GM19351 (cell line): ENCODE results near the gene CCL28.
"Not testable (repeated sequence)": the region's sequence is repeated elsewhere in the genome, so short reads cannot be mapped to it uniquely, and the experiment has no call there.

Source experiments
- ATAC-seq: cut with Tn5 transposase; IDR thresholded peaks from one replicate; pipeline ENCODE4 v1.9.1; 2021; ENCODE audit warnings: mild to moderate bottlenecking, moderate library complexity; ENCODE audit not compliant: unreplicated experiment

CCL28 gene

DNA sequence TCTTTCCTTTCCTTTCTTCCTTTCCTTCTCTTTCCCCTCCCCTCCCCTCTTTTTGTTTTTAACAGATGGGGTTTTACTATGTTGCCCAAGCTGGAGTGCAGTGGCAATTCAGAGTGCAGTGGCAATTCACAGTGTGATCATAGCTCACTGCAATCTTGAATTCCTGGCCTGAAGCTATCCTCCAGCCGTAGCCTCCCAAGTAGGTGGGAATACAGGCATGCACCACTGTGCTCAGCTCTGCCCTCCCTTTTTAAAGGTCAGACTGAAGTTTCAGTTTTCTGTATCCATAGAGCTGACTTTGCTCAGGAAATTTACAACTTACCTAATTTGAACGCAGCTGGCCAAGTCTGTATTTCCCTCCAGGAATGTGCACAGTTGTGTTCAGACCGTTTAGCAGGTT, 696 bp downstream of the CCL28 start:
- ATAC-seq, result no peak

DNA sequence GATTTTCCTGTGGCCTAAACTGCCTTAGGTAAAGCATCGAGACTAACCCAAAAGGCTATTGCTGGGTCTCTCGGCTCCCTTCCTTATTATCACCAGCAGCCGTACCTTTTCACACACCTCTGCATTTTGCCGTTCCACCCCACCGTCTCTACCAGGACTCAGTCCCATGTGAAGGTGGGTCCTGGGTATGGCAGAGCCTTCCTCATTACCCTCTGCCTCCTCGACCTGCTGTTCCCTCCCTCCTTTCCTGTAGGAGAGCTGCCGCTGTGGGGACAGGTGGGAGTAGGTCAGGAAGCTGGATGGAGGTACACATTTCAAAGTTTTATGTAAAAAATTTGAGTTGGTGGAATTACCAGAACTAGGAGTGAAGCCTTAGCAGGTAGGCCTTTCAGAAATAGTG, 1.8 kb downstream of the CCL28 start:
- no peak for ATAC-seq

DNA sequence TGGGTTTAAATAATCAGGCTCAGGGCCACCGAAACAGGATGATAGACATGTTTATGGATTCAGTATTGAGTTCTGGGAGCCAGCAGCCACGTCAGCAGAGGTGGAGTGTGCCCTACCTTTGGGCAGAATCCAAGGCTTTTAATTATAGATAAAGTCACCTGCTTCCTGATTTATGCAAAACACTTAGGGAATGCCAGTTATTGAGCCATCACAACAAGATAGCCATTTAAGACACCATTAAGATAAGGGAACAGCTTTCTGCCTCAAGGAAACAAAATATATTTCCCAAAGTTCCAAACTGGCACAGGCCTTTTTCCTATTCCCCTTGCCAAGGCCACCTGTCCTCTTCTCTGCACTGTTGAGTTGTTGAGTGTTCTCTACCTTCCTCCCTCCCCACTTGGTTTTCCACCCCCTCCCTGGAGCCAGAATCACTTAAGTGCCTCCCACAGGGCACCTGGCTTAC, 2.4 kb downstream of the CCL28 start:
- no peak for ATAC-seq

DNA sequence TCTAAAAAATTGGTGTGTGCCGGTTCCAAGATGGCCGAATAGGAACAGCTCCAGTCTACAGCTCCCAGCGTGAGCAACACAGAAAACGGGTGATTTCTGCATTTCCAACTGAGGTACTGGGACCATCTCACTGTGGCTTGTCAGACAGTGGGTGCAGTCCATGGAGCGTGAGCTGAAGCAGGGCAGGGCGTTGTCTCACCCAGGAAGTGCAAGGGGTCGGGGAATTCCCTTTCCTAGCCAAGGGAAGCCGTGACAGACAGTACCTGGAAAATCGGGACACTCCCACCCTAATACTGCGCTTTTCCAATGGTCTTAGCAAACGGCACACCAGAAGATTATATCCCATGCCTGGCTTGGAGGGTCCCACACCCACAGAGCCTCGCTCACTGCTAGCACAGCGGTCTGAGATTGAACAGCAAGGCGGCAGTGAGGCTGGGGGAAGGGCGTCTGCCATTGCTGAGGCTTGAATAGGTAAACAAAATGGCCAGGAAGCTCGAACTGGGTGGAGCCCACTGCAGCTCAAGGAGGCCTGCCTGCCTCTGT, 9.6 kb downstream of the CCL28 start:
- ATAC-seq, result not testable (repeated sequence)

DNA sequence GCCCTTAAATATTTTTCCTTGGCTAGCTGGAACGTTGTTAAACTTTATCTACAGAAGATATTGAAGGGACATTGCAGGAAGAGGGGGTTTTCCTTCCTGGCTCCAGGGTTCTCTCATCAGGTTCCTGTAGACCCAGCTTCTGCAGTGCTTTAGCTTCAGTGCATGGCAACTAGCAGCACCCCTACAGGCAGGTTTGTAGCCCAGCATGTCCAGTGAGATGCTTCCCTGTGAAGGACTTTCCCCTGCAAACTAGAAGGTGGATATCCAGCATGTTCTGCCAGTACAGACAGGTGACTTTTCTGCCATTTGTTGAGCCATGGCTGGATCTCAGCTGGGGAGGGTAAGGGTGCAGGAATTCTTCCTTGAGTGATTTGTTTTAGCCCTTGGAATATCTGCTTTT, 10.4 kb downstream of the CCL28 start:
- no peak for ATAC-seq

DNA sequence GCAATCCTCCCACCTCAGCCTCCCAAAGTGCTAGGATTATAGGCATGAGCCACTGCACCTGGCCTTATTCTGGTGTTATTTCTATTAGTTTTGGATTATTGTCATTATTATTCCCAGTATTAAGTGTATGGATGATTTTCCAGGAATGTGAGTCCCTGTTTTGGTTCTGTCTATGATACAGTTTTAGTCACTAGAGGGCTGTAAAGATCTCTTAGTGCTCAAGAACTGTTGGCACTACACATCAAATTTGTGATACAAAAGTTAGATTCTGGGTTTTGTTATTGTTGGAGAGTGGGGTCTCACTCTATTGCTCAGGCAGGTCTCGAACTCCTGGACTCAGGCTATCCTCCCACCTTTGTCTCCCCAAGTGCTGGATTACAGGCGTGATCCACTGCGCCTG, 12.1 kb downstream of the CCL28 start:
- ATAC-seq, result no peak

DNA sequence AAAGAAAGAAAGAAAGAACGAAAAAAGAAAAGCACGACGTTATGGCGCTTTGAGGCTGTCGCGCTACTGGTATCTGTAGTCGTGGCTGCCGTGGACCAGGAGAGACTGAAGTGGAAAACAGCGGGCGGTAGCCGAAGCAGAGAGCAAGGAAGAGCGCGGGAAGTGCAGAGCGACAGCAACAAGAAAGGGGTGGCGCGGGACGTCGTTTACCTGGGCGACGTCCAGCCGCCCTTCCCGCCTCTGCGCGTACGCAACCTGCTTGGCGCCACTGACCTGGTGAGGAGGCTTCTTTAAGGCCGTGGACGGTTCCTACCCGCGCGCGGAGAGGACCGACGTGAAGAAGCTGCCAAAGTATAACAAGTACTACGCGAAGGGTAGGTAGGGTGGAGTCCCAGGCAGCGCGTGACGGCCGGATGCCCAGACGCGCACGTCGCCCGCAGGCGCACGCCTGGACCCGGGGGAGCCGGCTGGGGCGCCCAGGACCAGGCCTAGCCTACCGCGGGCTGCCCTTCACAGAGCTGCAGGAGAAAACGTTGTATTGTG, 15.4 kb downstream of the CCL28 start:
- ATAC-seq, result peak; percentile 97

DNA sequence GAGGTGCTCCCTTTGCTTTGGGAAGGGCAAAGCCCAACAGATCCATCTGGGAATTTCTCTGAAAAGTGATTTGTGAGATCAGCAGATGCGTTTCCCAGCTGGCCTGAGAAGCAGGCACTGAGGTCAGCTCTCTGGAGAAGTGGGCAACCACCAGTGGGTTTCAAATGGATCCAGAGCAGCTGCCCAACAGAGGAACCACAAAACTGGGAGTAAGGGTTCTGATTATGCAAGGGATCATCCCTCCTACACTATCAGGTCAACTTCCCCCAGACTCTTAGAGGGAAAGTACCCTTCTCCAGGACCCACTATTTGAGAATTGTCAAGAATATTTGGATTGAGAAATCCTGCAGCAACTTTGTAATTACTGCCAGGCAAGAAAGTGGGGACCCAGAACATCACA, 21.7 kb downstream of the CCL28 start:
- ATAC-seq, result no peak

DNA sequence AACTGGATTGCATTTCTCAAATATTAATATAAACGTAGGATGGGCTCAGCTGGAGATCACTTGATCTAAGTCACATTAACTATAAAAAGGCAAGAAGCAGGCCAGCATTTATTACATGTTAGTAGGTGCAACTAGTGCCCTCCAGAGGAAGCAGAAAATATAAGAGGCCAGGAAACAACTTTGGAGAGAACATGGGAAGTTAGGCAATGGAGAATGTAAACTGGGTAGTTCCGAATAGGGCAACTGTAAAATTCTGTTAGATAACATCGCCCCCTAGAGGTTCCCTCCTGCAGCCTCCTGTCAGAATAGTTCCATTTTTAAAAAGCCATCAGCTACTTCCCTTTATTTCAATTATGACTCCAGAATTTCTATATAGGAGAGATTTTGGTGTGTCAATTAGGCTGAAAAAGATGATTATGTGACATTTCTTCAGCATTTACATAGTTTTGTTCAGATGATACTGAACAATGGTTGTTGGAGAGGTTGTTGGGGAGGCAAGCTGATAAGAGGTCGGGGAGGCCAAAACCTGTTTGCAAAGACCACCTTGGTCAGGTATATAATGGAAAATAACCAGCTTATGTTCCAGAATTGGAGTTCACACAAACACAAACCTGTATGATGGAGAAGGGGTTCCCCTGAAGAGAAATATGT, 22.4 kb downstream of the CCL28 start:
- peak; percentile 50 for ATAC-seq

DNA sequence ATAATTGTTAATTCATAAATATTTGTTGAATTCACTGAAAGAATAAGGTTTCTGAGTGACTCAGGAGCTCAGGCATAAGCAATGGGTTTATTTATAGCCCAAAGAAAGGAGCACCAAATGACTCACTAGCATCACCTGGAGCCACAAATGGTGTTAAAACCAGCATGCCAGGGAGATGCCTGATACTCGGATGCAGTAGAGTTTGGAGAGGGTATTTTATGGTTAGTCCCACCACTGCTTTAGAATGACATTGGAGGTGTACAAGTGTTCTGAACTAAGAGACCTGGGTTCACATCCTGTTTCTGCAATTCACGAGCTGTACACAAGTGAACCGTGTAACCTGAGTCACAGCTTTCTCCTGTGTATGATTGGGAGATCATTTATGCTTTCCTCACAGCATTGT, 25.2 kb downstream of the CCL28 start:
- ATAC-seq, result peak; percentile 80

DNA sequence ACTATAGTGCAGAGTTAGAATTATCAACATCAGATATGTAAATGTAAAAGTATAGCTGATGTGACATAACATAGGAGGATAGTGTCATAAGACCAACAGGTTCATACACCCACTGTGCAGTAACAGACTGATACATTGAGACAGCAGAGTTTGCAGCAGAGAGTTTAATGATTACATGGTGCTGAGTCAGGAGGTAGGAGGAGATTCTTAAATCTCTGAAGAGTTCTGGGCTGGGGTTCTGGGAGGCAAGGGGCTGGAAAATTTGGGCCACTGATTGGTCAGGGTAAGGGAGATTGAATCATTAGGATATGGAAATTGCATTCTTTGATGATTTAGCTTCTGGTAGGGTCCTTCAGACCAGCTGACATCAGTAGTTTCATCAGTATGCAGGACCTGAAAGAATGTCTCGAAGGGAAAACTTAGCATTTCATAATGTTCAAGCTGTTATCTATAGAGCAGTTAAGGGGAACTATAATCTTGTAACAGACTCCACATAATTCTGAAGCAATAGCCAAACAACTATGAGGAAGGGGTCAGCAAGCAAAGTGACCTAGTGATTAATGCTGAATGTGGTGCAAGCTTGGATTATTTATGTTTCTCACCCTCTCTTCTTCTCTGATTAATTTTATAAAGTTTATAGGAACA, 35.6 kb downstream of the CCL28 start:
- no peak for ATAC-seq

DNA sequence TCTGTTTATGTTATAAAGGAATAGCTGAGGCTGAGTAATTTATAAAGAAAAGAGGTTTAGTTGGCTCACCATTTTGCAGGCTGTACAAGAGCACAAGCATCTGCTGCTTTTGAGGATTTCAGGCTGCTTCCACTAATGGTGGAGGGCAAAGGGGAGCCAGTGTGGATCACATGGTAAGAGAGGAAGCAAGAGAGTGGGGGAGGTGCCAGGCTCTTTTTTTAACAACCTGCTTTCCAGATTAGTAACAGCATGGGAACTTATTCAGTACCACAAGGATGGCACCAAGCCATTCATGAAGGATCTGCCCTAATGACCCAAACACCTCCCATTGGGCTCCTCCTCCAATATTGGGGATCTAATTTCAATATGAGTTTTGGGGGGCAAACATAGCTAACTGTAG, 40.4 kb downstream of the CCL28 start:
- no peak for ATAC-seq

DNA sequence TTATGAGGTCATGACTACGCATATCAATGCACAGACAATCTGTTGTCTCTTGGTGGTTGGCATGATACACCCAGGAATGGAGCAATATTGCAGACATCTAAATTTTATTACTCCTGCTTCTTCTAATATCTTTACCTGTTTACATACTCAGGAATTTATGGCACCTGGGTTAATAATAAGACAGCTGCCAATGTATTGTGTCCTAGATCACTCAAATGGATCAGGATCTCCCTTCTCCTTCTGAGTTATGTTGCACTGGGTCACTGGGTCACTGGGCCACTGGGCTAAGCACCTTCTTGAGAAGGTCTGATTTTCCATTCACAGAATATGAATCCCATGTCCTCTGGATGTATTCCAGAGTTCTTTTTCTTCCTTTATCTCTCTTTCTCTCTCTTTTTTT, 41.8 kb downstream of the CCL28 start:
- no peak for ATAC-seq

DNA sequence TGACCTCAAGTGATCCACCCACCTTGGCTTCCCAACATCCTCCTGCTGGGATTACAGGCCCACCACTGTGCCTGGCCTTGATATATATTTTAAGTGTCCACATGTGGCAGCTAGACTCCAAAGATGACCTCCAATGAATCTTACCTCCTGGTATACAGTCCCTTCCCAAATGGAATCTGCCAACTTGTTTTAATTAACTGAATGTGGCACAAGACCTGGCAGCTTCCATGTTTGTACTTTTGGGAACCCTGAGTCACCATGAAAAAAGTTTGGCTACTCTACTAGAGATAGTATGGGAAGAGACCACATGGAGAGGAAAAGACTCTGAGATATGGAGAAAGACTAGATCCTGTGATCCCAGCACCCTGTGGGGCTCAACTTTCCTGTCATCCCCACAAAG, 42.5 kb downstream of the CCL28 start:
- no peak for ATAC-seq

DNA sequence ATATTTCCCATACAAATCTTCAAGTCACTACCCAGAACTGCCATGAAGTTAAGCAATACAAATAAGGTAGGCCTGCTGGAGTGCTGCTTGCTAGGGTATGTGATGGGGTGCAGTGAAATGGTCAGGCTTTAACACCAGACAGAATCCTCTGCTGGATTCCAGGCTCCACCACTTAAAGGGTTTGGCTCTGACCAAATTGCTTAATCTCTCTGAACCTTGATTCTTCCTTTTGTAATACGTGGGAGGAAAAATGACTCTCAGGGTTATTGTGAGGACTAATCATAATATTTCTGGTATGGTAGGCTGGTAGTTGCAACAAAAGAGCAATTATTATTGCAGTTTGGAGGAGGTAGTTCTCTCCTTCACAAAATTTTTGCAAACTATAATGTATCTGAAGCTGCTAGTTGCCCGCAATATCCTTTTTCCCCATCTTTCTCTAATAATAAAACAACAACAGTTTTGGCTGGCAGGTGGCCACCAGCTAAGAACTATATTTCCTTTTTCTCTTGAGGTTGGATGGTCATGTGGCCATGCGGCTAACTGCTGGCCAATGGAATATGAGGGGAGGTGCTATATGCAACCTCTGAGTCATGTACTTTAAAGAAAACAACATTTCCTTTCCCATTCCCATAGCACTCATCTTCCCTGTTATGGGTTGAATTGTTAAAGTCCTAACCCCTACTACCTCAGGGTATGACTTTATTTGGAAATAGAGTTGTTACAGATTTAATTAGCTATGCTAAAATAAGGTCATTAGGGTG, 44.1 kb downstream of the CCL28 start:
- no peak for ATAC-seq

DNA sequence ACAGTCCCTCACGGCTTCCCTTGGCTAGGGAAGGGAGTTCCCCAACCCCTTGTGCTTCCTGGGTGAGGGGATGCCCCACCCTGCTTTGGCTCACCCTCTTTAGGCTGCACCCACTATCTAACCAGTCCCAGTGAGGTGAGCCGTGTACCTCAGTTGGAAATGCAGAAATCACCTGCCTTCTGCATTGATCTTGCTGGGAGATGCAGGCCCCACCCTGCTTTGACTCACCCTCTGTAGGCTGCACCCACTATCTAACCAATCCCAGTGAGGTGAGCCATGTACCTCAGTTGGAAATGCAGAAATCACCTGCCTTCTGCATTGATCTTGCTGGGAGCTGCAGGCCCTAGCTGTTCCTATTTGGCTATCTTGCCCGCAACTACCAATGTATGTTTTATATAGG, 44.7 kb downstream of the CCL28 start:
- ATAC-seq, result no peak

DNA sequence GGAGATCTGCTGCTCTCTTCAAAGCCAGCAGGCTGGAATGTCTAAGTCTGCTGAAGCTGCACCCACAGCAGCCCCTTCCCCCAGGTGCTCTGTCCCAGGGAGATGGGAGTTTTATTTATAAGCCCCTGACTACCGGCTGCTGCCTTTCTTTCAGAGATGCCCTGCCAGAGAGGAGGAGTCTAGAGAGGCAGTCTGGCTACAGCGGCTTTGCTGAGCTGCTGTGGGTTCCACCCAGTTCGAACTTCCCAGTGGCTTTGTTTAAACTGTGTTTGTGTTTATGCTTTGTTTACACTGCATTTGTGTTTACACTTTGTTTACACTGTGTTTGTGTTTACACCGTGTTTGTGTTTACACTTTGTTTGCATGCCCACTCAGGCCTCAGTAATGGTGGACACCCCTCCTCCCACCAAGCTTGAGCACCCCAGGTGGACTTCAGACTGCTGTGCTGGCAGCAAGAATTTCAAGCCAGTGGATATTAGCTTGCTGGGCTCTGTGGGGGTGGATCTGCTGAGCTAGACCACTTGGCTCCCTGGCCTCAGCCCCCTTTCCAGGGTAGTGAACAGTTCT, 45.4 kb downstream of the CCL28 start:
- not testable (repeated sequence) for ATAC-seq

DNA sequence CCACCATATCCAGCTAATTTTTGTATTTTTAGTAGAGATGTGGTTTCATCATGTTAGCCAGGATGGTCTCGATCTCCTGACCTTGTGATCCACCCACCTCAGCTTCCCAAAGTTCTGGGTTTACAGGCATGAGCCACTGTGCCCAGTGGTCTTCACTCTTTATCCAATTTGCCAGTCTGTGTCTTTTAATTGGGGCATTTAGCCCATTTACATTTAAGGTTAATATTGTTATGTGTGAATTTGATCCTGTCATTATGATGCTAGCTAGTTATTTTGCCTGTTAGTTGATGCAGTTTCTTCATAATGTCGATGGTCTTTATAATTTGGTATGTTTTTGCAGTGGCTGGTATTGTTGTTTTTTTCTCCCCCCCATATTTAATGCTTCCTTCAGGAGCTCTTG, 47.0 kb downstream of the CCL28 start:
- ATAC-seq, result not testable (repeated sequence)

DNA sequence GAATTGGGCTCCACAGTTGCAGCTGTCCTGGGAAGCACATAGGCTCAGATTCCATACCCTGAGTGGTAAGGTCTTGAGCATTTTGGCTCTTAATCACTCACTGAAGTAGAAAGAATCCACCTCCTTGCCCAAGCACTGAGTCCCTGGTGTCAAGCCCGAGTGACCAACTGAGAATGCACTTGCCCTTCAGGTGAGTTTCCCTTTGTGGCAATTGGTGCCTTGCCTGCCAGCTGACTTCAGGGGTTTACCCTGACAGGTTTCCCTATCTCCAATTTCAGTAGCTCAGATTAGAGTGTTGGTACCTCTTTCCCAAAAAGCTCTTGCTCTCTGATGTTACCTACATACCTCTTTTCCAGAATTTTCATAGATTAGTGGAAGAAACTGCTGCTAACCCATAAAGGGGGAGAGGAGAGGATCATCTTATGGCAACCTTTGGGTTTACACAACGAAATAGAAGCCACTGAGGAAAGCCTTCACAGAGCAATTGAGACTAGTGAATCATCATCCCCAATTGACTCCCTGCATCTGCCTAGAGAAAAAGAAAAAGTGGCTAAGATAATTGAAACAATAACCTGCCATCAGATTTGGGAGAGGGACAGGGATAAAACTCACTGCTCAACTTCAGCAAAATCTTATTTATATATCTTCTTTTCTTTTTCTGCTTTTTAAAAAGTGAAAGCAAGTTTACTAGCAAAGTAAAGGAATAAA, 48.6 kb downstream of the CCL28 start:
- ATAC-seq, result no peak

DNA sequence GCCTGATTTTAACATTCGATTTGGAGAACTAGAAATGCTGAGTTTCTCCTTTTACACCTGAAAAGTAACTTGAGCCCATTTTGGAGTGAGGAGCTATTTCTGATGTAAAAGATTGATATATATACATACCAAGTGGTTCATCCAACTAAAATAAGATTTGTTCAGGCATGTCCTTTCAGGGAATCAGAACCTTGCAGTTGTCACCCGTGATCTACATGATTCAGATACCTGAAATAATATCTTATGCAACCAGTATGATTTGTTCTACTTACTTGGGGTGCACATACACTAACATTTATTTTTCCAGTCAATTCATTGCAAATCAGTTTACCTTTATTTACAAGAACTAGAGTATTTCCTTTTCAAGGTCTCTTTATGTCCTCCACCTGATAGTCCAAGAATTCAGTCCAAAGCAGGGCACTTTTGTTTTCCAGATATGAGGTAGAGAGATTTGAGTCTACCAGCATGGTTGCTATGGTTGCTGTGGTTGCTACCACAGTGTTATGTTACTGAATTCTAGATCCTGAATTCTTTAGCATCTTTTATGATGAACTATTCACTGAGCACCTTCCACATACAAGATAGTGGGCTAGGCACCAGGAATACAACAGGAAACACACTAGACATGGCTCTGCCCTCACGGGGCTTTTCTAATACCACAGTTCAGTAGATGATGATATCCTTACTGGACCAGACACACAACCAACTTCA, 49.3 kb downstream of the CCL28 start:
- no peak for ATAC-seq
